Measurements from ENCODE around the gene TAPT1. TPM values are rescaled to one million over a fixed set of nuclear protein-coding genes. Genes with fewer than 3 reads are reported as not detected.

TAPT1 gene
- total and polyA plus RNA-seq, 9 of the 15 experiments (the other 6 are each of a cell fraction or from before 2014, with no cell fraction given) = 1.6 to 36.7 (median 20.7) TPM

- TF ChIP-seq ZNF318 (IDR thresholded peaks at IDR 0.05; ENCODE audit: borderline replicate concordance in 1 of 2, low read depth in 1 of 2) (no peak), ZNF586 (CRISPR knock-in tag; conservative IDR thresholded peaks at IDR 0.05) (no peak), PPARD (CRISPR knock-in tag; IDR thresholded peaks at IDR 0.05) (no peak), PHB (CRISPR knock-in tag; IDR thresholded peaks at IDR 0.05) (no peak), EWSR1 (IDR thresholded peaks at IDR 0.05; ENCODE audit: borderline replicate concordance, low read depth, partially characterized antibody) (no peak), E2F1 (CRISPR knock-in tag; IDR thresholded peaks at IDR 0.05) (no peak), MXD1 (CRISPR knock-in tag; IDR thresholded peaks at IDR 0.05; ENCODE audit: borderline replicate concordance, poor library complexity, severe bottlenecking) (no peak), MEF2A (IDR thresholded peaks at IDR 0.05; ENCODE audit: control insufficient read depth, low read depth, low read length) (no peak), NFIC (IDR thresholded peaks at IDR 0.05) (no peak), HDAC8 (tag; IDR thresholded peaks at IDR 0.05) (no peak), ZNF224 (CRISPR knock-in tag; IDR thresholded peaks at IDR 0.05) (no peak), HSF4 (CRISPR knock-in tag; IDR thresholded peaks at IDR 0.05; ENCODE audit: borderline replicate concordance) (no peak)
- TF ChIP-seq, protein P1, sequence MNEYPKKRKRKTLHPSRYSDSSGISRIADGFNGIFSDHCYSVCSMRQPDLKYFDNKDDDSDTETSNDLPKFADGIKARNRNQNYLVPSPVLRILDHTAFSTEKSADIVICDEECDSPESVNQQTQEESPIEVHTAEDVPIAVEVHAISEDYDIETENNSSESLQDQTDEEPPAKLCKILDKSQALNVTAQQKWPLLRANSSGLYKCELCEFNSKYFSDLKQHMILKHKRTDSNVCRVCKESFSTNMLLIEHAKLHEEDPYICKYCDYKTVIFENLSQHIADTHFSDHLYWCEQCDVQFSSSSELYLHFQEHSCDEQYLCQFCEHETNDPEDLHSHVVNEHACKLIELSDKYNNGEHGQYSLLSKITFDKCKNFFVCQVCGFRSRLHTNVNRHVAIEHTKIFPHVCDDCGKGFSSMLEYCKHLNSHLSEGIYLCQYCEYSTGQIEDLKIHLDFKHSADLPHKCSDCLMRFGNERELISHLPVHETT (CRISPR knock-in tag; conservative IDR thresholded peaks at IDR 0.05 in 1 of 2, IDR thresholded peaks at IDR 0.05 in 1 of 2) = no peak
These were observed 43.0 kb upstream of the TAPT1 start (continued) for GRCh38 chr4:16269240-16269639.

Data from K562 (cell line).